Stimulated activated CD4-positive, alpha-beta T cell treated with anti-CD3 and anti-CD28 coated beads, Interleukin-4, amount 100 ng/mL, for 4 hours (primary cell): ENCODE measurements around the gene ME2.
"Not testable (repeated sequence)": the region's sequence is repeated elsewhere in the genome, so short reads cannot be mapped to it uniquely, and the experiment has no call there.

Experiments
- DNase-seq, 2 experiments: peaks; one replicate each; pipeline ENCODE4 v3.0.0-alpha.2; 2020

The ME2 gene

DNA sequence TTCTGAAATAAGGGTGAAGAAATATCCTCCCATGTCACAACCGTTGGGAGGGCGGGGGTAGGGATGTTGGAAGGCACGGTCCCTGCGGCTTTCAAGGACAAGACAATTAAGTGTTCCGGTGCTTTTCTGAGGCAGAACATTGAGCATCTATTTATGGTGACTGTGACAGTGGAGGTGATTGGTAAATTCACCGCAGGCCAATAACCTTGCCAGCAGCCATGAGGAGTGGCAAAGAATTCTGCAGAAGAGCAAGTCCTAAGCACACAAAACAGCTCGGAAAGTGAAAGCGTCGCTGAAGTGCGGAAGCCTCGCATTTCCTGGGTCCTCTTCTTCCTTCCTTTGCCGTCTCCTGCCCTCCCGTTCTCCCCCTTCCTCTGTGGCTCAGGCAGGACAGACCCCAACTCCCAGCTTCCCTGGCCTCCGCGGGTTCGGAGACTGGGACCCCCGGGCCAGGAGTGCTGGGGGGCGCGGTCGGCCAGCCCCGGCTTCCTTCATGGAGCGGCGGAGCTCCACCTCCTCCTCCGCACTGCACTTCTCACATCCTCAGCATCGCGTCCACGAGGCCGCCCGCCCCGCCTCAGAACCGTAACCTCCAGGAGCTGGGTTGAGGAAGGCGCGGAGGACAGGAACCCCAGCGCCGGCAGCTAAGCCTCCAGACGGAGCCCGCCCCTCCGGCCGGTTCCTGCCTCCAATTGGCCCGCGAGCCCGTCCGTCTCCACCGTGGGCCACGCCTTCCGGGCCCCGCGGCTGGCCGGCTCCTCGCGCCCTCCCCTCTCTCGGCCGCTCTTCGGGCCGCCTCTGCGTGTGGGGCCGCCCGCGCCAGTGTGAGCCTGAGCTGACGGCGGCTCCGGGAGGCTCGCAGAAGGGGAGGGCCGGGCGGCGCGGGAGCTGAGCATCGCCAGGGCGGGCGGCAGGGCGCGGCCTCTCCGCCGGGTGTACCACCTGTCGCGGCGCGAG, at the start of gene ME2:
Gene ME2, plus strand, starts transcription at position 774 of the 957 bp plus-strand sequence. CDS start 16,703 bp downstream, outside the sequence.
- peak; percentile 90 to 93 for DNase-seq

DNA sequence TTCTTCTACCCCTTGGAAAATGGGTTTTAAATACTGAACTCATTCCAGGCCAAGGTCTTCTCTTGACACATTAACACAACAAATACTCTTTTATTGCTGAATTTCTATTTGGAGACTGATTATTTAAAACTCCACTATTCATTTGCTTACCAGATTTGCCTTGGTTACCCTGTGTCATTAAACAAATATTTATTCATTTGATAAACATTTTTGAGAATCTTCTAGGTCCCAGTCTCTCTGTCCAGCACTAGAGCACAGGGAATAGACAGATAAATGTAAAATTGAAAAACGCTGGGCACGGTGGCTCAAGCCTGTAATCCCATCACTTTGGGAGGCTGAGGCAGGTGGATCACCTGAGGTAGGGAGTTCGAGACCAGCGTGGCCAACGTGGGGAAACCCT, 49.3 kb upstream of the ME2 start:
- no peak for DNase-seq

DNA sequence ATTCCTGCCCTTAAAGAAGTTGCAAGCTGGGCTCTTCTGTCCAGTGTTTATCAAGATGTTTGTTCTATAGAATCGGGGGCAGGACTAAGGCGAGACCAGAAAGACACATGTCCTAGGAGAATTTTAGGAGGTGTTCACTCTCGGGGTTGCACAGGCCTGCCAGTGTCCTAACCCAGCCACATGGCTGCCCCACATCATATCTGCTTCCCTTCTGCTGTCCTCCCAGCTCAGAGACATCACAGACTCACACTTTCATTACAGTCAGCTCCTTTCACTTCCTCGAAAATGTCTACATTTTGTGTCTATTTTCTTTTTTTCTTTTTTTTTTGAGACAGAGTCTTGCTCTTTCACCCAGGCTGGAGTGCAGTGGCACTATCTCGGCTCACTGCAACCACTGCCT, 48.4 kb upstream of the ME2 start:
- no peak for DNase-seq

DNA sequence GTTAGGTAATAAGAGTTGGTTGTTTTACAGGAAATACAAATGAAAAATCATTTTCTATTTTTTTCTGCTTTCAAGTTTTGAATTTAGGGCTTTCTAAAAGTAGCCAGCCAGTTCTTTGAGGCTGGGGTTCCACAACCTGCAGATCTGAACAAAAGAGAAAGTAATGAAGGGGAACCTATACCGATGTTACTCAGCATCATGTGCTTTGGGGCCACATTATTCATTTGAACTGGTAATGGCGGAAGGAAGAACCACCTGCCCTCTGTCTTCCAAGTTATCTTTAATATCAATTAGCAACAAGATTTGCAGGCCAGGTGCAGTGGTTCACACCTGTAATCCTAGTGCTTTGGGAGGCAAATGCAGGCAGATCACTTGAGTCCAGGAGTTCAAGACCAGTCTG, 46.2 kb upstream of the ME2 start:
- DNase-seq, result no peak

DNA sequence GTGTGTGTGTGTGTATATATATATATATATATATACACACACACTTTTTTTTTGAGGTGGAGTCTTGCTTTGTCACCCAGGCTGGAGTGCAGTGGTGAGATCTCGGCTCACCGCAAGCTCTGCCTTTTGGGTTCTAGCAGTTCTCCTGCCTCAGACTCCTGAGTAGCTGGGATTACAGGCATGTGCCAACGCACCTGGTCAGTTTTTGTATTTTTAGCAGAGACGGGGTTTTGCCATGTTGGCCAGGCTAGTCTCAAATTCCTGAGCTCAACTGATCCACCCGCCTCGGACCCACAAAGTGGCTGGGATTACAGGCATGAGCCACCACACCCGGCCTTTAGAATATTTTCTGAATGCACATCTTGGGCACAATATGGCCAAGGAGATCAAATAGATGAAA, 45.4 kb upstream of the ME2 start:
- DNase-seq, result not testable (repeated sequence)

DNA sequence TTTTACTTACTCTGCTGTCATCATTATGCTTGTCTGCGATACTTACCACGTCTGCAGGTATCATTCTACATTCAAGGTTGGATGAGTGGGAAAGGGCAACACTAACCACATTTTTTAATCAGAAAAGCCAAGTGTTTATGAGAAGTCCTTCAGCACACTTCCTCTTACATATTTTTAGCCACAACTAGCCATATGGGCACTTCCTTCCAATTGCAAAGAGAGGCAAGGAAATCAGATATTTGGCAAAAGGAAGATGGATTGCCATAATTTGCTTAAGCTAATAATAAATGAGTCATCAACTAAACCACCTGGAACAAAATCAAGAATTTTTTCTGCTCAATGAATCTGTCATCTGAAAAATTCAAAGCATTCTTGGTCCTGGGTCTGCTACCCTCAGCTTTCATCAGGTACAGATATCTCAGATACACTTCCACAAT, 42.4 kb upstream of the ME2 start:
- DNase-seq, result no peak

DNA sequence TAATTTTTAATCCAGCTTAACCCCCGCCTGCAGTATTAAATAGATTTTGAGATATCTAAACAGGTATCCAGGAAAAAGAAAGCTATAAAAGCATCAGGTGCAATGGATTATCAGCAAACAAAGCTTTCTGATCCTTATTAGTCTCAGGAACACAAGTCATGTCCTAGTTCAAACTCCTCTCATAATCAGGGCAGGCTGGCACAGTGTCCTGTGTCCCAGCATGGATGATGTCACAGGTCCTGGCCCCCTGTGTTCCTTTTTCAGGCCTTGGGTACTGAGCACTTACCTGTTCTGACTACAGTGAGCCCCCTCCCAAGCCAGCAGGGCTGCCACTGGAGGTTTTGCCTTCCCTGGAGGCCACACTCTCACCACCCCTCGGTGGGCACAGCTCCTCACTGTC, 39.6 kb upstream of the ME2 start:
- DNase-seq, result no peak

DNA sequence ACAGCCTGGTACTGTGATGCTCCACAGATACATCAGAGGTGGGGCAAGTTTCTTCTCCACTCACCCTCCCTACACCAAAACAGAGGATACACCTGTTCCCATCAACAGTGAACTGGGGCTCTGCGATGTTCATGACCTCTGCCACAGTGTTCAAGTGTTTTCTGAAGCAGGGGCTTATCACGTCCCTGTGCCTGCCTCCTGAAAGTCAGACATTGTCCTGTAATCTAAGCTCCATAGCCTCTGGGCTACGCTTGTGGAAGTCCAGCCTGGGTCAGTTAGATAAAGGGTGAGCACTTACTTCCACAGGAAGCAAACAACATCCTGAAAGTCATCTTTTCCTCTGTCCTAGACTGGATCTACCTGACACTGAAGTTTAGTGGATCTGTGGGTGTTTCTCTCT, 38.9 kb upstream of the ME2 start:
- DNase-seq, result no peak

DNA sequence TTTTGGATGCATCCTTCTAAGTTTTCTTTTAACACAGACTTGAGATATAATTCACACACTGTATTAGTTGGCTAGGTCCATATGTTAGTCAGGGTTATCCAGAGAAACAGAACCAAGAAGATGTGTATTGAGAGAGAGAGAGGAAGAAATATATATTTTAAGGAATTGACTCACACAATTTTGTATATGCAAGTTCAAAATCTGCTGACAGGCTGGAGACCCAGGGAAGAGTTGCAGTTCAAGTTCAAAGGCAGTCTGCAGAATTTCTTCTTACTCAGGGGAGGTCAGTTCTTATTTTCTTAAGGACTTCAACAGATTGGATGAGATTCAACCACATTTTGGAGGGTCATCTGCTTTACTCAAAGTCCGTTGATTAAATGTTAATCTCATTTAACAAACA, 36.1 kb upstream of the ME2 start:
- no peak for DNase-seq

DNA sequence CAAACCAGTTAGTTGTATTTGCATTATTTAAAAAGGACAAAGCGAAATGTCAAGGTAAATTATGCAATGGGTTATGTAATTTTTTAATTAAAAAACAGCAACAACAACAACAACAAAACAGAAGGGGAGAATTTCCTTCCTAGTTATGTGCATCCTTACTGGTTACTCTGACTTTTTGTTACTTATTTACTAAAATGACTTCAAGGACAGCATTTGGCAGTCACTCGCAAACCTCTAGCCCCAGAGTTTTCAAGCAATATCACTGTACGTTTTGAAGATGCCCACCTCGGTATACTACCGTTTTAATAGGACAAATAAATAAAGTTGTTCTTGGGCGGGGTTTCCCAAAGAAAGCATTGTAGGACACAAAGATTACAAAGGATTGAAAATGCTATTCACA, 34.4 kb upstream of the ME2 start:
- no peak for DNase-seq

DNA sequence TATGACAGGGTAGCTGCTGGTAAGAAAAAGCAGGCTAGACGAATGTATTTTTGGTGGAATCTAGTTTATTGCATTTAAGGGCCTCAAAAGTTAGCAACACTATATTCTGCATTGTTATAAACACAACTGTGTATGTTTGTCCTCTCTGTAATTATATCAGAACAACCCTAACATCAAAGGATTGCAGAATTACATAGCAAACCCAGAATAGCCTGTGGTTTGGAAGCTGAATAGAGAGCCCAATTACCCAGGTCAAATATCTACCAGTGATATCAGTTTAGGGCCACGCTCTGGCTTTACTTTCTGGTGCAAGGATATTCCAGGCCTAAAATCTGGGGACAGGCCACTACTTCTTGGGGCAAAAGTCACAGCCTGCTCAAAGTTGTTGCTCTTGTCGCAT, 34.0 kb upstream of the ME2 start:
- DNase-seq, result no peak

DNA sequence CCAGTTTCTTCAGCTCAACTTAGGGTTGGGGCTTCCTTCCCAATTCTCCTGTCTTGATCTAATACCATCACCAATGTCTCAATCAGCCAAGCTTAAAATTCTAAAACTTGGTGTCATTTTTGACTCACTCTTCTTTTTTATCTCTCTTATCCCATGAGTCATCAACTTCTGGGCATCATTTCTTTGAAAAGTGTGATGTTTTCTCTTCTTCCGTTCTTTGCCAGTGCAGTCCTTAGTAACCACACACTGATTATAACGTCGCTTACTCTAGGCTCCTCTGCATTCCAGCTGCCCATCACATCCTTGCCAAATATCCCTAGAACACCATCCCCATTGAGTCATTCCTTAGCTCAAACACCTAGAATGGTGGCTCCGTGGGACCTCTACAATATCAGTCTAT, 31.7 kb upstream of the ME2 start:
- DNase-seq, result no peak

DNA sequence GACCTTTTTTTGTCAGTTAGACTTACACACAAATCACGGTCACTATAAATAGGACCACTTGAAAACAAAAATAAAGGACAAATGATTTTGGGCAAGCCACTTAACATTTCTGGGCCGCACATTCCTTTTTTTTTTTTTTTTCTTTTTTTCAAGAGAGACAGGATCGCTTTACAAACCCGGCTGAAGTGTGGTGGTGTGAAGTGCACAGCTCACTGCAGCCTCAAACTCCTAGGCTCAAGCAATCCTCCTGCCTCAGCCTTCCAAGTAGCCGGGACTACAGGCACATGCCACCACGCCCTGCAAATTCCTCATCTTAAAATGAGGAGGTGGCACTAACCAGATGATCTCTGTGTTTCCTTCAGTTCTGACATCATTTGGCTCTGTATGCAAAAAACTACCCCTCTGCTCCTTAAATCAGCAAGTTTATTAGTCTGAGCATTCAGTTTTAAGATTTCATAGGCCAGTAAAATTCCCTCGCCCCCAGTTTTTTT, 30.8 kb upstream of the ME2 start:
- no peak for DNase-seq

DNA sequence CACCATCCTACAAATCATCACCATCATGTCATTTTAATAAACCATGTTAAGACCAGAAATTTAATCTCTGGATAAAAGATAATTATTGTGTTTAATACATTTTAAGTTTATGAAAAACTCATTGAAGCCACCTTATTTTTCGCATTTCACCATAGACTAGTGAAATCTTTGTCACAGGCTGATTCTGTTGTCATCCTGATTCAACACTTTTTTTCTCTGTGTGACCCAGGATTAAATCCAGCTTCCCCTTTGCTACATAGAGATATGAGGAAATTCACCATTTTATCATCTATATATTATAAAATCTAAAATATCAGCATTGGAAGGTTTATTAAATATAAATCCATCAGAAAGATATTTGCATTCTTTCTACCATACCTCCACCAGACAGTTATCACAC, 29.9 kb upstream of the ME2 start:
- no peak for DNase-seq

DNA sequence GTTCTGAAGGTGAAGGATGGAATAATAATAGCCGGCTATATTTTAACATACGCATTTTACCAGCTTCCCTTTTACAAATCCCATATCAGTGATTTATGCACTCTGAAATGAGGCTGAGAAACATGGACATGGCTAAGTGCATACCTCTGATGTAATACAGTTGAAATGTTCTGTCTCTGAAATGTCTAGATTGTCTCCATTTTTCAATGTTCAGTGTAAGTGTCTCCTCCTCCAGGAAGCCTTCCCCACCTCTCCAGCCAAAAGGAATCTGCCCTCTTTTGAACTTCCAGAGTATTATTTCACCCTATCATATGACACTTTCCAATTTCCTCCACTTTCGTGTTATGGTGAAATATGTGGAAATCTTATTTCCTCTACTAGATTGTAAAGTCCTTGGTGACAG, 29.5 kb upstream of the ME2 start:
- no peak for DNase-seq

DNA sequence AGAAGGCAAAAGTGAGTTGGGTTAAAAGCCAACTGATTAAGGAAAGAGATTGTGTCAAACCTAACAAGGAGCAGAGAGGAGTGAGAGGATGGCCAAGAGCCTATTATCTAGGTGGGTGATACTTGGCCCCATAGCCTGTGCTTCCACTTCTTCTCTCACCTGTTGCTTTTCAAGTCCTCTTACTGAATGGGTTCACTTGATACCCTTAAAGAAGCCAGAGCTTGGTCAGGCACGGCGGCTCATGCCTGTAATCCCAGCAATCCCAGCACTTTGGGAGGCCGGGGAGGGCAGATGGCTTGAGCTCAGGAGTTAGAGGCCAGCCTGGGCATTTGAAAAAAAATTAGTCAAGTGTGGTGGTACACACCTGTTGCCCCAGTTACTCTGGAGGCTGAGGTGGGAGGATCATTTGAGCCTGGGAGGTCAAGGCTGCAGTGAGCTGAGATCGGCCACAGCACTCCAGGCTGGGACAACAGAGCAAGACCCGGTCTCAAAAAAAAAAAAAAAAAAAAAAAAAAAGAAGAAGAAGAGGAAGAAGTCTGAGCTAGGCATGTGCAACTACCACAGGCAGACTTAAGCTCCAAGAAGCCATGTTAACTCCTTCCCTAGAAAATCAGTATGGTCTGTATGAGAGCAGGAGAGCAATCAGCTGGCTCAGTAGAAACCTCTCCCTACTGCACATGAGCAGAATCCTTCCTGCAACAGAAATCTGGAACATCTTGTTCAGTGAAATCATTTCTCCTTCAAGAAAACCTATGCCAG, 28.4 kb upstream of the ME2 start:
- DNase-seq, result no peak

DNA sequence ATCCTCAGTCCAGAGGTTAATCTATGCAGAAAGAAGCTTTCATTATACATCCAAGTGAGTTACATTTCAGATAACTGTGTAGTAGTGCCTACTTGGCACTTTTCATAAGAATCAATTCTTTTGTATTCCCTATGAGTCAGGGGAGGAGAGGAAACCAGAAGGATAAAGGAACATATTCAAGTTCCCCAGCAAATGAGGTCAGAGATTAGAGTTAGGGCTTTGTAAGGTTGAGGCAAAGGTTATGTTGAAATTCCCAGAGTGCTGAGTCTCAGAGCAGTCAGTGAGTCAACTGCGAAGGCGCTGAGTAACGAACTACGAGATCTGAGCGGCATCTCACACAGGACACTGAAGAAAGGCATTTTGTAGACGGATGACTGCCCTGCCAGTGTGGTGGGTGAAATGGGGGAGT, 25.1 kb upstream of the ME2 start:
- no peak for DNase-seq

DNA sequence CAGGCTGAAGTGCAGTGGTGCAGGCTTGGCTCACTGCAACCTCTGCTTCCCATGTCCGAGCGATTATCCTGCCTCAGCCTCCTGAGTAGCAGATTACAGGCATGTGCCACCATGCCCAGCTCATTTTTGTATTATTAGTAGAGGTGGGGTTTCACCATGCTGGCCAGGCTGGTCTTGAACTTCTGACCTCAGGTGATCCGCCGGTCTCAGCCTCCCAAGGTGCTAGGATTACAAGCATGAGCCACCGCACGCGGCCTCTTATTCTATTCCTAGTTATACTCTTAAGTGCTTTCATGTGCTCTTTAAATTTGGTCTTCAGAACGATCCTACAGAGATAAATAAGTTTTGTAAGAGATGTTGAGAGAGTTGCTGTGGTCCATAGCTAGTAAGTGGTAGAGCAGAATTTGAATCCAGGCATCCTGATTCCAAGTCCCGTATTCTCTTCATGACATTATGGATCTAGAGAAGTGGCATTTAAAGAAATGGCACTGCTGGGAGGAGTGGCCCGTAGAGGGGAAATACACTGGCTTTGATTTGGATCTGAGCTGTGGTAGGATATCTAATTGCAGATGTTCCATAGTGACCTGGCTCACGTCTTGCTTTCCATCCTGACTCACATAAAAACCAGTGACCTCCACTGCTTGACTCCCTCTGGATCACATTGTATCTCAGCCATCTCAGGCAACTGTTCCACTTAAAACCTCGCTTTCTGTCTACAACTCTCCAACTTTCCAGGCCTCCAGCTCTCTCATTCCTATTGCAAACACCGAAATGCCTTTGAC, 22.8 kb upstream of the ME2 start:
- DNase-seq, result no peak

DNA sequence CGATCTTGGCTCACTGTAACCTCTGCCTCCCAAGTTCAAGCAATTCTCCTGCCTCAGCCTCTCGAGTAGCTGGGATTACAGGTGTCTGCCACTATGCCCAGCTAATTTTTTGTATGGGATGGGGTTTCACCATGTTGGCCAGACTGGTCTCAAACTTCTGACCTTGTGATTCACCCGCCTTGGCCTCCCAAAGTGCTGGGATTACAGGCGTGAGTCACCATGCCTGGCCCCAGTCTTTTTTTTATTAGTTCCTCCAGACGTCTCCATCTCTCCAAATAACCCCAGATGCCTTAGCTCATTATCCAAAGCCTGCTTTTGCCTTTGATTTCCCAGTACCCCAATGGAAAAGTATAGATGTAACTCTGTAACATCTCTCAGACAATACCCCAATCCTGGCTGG, 21.8 kb upstream of the ME2 start:
- DNase-seq, result not testable (repeated sequence)

DNA sequence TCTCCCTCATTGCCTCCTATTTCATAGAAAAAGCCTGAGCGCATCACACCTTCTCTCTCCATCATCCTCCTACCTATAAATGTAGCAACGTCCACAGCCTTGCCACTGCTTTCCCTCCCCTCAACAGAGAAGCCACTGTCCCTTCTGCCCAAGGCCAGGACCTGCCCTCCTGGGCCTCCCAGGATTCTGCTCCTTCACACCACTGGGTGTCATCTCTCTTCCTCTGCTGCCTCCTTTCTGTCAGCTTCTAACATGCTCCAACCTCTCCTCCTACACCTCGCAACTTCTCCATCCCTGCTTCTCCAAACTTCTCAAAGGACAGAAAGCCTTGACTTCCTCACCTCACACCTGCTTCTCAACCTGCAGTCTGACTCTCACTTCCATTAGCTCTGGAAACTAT, 21.2 kb upstream of the ME2 start:
- DNase-seq, result no peak

DNA sequence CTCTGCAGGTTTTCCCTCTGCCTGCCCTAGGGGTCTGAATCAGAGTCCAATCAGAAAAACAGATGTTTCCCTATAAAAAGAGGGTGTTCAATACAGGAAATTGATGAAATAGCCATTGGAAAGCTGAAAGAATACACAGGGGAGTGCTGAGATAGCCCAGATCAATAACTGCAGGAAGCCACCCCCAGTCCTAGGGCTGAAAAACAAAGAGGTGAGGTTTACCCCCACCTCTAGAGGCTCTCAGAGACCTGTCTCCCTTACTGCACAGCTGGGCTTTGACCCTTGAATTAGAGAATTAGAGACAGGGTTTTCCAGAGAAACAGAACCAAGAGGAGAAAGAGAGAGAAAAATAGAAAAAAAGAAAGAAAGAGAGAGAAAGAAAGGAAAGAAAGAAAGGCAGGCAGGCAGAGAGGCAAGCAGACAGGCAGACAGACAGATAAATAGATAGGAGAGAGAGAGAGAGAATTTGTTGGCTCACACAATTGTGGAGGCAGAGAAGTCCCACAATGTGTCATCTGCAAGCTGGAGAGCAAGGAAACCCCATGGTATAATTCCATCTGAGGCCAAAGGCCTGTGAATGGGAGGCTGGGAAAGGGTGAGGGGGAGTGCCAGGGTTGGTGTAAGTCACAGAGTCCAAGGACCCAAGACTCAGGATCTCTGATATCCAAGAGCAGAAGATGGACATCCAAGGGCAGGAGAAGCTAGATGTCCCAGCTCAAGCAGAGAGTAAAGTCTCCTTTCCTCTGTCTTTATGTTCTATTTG, 18.9 kb upstream of the ME2 start:
- no peak for DNase-seq

DNA sequence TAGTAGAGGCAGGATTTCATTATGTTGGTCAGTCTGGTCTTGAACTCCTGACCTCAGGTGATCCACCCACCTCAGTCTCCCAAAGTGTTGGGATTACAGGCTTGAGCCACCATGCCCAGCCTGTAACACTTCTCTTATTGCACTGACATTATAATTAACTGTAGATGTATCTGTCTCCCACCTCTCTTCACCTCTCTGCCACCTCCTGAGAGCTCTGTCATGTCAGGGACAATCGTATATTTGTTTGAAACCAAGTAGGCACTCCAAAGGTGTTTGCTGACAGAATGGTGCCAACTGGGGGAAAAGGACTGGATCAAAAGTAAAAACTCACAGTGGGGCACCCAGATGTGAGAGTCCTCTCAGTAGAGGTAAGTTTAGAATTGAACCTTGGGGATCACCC, 17.3 kb upstream of the ME2 start:
- DNase-seq, result no peak
